Measurements from ENCODE around the gene FBXO21. TPM values are rescaled to one million over a fixed set of nuclear protein-coding genes. Genes with fewer than 3 reads are reported as not detected.

Gene FBXO21
- total RNA-seq, 2 donors from 2014 or later, result 30.1 to 33.9 TPM

Other genes starting within 250 kb of the FBXO21 start
- gene TESC, start 91.1 kb downstream of the FBXO21 start, total RNA-seq, result 10 to 100 TPM; 12.0 to 15.9 TPM
- gene NOS1, start 171.2 kb upstream of the FBXO21 start, total RNA-seq, result under 1 TPM in 1 of 2 donors, not detected in 1; 0.03 TPM